LNCaP clone FGC (cell line): ENCODE data around the gene UGT2A1.

Experiments used
- DNase-seq: peaks from one replicate; pipeline ENCODE4 v3.0.0-alpha.2; 2011; ENCODE audit warnings: low read depth
- H3K4me3 ChIP-seq: 2 replicates; pipeline ENCODE4 v1.5.1; 2011; ENCODE audit warnings: mild to moderate bottlenecking, low read depth, low read length, control low read depth
- TF ChIP-seq, protein P1 (sequence below): IDR thresholded peaks from 2 replicates; pipeline ENCODE4 v1.5.1; 2012; ENCODE audit warnings: mild to moderate bottlenecking; ENCODE audit not compliant: control insufficient read depth, insufficient read depth; ENCODE audit errors: extremely low read depth

Gene UGT2A1

DNA sequence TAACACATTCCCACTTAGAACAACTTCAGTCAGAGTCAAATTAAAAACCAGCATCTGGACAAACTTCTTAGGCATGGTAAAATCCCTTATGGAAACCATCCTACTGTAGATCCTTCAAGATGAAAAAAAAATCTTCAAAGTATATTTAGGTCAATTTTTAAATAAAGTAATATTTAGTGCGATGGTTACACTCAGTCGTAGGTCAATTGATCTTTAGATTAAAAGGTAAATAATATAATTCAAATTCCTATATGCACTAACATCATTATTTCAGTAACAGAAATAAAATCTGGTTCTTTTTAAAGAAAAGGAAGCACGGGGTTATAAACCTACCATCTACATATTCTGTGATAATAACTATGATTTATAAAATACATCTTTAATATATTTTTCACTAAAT is 13.5 kb downstream of the UGT2A1 start, which contains the start of gene UGT2A2:
Gene UGT2A2 (minus strand): TSS at position 101 of the 400 bp plus-strand sequence. CDS start 2 bp downstream, at position 99.
- TF ChIP-seq, protein P1, sequence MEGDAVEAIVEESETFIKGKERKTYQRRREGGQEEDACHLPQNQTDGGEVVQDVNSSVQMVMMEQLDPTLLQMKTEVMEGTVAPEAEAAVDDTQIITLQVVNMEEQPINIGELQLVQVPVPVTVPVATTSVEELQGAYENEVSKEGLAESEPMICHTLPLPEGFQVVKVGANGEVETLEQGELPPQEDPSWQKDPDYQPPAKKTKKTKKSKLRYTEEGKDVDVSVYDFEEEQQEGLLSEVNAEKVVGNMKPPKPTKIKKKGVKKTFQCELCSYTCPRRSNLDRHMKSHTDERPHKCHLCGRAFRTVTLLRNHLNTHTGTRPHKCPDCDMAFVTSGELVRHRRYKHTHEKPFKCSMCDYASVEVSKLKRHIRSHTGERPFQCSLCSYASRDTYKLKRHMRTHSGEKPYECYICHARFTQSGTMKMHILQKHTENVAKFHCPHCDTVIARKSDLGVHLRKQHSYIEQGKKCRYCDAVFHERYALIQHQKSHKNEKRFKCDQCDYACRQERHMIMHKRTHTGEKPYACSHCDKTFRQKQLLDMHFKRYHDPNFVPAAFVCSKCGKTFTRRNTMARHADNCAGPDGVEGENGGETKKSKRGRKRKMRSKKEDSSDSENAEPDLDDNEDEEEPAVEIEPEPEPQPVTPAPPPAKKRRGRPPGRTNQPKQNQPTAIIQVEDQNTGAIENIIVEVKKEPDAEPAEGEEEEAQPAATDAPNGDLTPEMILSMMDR, result no peak
- DNase-seq, result no peak

GRCh38 chr4:69617083-69617694 is 35.9 kb downstream of the UGT2A1 start:
- no peak overlapping the region for H3K4me3 ChIP-seq
- peak; percentile 57 for DNase-seq
- TF ChIP-seq, protein P1, result peak; percentile 75

More for the DNA sequence above, 13.5 kb downstream of the UGT2A1 start, which contains the start of gene UGT2A2:
- no peak within 1 kb of the TSS for H3K4me3 ChIP-seq

DNA sequence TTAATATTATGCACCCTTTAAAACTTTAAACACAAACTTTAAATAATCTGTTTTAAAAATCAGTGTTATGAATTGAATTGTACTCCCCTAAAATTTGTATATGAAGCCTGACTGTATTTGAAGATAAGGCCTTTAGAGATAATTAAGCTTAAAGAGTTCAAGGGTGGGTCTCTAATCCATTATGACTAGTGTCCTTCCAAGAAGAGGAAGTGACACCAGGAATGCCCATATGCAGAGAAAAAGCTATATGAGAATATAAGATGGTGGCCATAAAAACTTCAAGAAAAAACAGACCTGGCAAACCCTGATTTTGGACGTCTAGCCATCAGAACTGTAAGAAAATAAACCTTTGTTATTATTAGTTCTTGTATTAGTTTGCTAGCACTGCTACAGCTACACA is 42.6 kb downstream of the UGT2A1 start:
- no peak overlapping the region for H3K4me3 ChIP-seq
- DNase-seq, result no peak
- TF ChIP-seq, protein P1, result no peak

DNA sequence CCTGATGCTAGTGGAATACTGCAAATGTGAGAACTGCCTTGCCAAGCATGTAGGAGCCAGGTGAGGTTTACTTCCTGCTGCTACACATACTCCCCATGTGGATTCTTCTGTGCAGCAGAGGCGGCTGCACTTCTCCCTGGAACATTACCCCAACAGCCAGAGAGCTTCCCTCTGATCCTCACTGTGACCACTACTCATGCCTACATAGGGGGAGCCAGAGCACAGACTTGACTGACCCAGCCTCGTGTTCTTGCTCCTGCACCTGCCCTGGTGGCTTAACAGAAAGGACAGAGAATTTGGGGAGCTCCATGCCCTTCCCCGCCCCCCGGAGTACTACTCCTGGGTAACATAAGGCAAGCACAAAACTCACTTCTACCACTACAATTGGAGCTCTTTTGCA is 52.0 kb downstream of the UGT2A1 start:
- DNase-seq, result no peak
- TF ChIP-seq, protein P1, result no peak
- no peak overlapping the region for H3K4me3 ChIP-seq

GRCh38 chr4:69600013-69600412 is 53.0 kb downstream of the UGT2A1 start:
- H3K4me3 ChIP-seq, result no peak overlapping the region
- TF ChIP-seq, protein P1, result no peak
- DNase-seq, result no peak

DNA sequence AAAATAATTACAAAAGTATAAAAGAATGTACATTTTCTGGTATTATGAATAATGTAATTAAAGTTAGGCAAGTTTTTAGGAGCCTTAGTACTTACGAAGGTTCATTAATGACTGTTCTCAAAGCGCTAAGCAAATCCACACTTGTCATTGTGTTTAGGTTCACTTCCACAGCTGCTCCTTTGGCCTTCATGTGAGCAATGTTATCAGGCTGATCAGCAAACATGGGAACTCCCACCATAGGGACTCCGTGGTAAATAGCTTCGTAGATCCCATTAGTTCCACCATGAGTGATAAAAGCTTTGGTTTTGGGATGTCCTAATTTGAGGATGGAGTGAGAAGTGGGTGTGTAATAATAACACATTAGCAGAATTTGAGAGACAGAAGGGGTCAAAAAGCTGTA is 58.7 kb downstream of the UGT2A1 start:
- TF ChIP-seq, protein P1, result no peak
- H3K4me3 ChIP-seq, result no peak overlapping the region
- DNase-seq, result no peak

- no peak for DNase-seq
Measured at GRCh38 chr4:69591364-69591763, 61.7 kb downstream of the UGT2A1 start.

More at GRCh38 chr4:69591364-69591763, 61.7 kb downstream of the UGT2A1 start:
- H3K4me3 ChIP-seq, result no peak overlapping the region
- TF ChIP-seq, protein P1, result no peak
